Transverse colon (tissue), 3 donors: Measurements from ENCODE around the gene MANBA.

Experiments
- POLR2A ChIP-seq: fragments of 450-650 bp; IDR thresholded peaks from one replicate; pipeline ENCODE4 v1.6.1; 2016; ENCODE audit warnings: antibody characterized with exemption, mild to moderate bottlenecking, moderate library complexity
- TF ChIP-seq, protein P1 (sequence below), 5 experiments: fragments of 200-600 bp in 3 of 5; fragments of 450-650 bp in 2 of 5; sonication (generic) in 3 of 5; IDR thresholded peaks; 1 replicate in 2 of 5; 2 replicates in 3 of 5; pipeline ENCODE4 v1.5.1; 2016 to 2017; ENCODE audit warnings: antibody characterized with exemption in 5 of 5, inconsistent platforms in 3 of 5, mild to moderate bottlenecking in 2 of 5, moderate library complexity in 1 of 5

DNA sequence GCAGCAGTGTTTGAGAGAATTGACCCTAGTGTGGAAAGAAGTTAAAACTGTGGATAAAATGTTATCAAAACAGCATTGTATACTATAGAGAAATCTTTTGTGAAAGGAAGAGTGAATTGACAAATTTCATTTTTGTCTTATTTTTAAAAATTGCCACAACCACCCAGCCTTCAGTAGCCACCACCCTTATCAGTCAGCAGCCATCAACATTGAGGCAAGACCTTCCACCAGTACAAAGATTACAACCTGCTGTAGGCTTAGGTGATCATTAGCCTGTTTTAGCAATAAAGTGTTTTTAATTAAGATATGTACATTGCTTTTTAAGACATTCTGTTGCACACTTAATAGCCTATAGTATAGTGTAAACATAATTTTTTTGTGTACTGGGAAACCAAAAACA, 168.5 kb downstream of the MANBA start:
- no peak for TF ChIP-seq POLR2A
- TF ChIP-seq, protein P1, sequence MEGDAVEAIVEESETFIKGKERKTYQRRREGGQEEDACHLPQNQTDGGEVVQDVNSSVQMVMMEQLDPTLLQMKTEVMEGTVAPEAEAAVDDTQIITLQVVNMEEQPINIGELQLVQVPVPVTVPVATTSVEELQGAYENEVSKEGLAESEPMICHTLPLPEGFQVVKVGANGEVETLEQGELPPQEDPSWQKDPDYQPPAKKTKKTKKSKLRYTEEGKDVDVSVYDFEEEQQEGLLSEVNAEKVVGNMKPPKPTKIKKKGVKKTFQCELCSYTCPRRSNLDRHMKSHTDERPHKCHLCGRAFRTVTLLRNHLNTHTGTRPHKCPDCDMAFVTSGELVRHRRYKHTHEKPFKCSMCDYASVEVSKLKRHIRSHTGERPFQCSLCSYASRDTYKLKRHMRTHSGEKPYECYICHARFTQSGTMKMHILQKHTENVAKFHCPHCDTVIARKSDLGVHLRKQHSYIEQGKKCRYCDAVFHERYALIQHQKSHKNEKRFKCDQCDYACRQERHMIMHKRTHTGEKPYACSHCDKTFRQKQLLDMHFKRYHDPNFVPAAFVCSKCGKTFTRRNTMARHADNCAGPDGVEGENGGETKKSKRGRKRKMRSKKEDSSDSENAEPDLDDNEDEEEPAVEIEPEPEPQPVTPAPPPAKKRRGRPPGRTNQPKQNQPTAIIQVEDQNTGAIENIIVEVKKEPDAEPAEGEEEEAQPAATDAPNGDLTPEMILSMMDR (IDR thresholded peaks at IDR 0.05) = no peak
